AG10803 (cell line): ENCODE data around the gene SAMD4B.
A peak's percentile ranks its signal among the peaks of the same experiment; 100 is the strongest.

ENCODE experiments used
- DNase-seq: peaks from one replicate; pipeline ENCODE4 v3.0.0; 2010; ENCODE audit warnings: low read depth
- H3K4me3 ChIP-seq: 2 replicates; pipeline ENCODE4 v1.5.1; 2011; ENCODE audit warnings: mild to moderate bottlenecking, low read length, control low read depth
- TF ChIP-seq, protein P1 (sequence below): conservative IDR thresholded peaks from 2 replicates; pipeline ENCODE4 v1.5.1; 2011; ENCODE audit warnings: mild to moderate bottlenecking, low read length, control low read depth, inconsistent platforms

SAMD4B gene

DNA sequence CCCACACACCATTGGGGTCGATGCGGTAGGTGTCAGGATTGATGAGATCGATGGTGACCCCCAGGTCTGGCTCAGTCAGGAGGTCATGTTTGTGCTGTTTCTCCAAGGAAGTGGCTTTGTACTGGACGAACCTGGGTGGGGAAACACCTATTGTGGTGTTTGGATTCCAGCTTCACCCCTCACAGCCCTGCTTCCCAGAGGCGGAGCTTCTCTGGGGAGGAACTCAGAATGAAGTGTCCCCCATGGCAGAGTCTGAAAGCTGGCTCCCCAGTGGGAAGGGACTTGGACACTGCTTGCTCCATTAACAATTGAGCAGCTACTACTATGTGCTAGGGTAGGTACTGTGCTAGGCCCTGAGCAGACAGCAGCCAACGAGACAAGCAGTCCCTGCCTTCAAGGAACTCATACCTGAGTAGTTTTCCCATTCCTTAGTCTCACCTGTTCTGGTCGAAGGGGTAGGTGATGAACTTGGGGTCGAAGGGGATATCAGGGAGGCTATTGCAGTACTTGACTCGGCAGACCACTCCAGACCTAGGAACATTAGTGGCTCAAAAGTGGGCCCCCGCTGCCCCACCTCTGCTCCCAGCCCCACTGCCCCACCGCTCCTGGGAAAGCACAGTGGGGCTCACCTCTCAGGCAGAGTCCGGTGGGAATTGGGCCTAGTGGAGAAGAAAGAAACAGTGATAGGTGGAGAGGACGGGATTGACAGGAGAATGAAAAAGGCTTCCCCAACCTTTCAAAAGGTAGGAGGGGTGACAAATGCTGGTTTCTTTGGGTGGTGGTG lies 47.6 kb downstream of the SAMD4B start:
- TF ChIP-seq, protein P1, sequence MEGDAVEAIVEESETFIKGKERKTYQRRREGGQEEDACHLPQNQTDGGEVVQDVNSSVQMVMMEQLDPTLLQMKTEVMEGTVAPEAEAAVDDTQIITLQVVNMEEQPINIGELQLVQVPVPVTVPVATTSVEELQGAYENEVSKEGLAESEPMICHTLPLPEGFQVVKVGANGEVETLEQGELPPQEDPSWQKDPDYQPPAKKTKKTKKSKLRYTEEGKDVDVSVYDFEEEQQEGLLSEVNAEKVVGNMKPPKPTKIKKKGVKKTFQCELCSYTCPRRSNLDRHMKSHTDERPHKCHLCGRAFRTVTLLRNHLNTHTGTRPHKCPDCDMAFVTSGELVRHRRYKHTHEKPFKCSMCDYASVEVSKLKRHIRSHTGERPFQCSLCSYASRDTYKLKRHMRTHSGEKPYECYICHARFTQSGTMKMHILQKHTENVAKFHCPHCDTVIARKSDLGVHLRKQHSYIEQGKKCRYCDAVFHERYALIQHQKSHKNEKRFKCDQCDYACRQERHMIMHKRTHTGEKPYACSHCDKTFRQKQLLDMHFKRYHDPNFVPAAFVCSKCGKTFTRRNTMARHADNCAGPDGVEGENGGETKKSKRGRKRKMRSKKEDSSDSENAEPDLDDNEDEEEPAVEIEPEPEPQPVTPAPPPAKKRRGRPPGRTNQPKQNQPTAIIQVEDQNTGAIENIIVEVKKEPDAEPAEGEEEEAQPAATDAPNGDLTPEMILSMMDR: no peak
- H3K4me3 ChIP-seq: peak overlapping the region; percentile 97
- DNase-seq: no peak

DNA sequence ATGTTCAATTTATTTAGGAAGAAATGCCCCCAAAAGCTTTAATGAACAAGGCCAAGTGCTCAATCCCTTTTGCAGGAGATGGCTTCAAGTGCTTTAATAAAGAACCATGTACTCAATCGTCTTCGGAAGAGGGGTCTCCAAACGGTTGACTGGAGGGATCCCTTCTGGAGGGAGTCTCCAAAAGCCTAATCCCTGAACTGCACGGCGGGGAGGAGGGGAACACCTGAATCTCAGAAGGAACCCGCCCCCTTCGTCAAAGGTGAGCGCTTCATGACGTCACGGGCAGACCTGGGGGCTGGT lies 48.2 kb downstream of the SAMD4B start:
- H3K4me3 ChIP-seq: peak overlapping the region; percentile 97
- TF ChIP-seq, protein P1: no peak
- no peak for DNase-seq

DNA sequence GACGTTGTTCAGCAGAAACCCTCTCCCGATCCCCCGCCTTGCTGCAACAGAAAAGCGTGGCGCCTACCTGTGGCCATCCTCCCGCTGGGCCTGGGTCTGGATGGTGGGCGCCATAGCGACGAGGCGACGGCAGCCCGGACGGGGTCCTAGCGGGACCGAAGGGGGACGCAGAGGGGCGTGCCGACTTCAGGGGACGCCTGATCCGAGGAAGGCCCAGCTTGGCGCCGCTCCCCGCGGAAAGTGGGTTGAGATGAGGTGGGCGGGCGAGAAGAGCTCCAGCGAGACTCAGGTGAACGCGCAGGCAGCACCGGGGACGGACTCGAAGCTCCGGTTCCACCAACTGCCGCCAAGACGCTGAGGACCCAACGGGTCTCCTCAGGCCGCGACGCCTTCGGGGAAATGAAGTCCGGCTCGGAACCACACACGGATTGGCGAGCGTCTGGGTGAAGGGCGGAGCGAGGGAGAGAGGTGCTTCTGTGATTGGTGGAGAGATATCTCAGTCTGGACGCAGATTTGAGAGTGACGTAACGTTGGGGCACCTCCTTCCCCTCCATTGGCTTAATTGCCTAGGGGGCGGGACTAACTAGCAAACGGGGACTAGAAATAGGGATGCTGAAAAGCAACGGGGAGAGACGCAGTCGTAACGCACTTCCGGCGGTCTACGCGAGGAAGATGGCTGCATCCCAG lies 48.7 kb downstream of the SAMD4B start, which contains the start of the genes MED29 and PAF1:
MED29 (plus strand) TSS at position 628 of the 687 bp plus-strand sequence; CDS start at position 673, 45 bp downstream.
PAF1 (minus strand) TSS at position 356 of the 687 bp plus-strand sequence; CDS start at position 114, 242 bp downstream.
- TF ChIP-seq, protein P1: no peak
- peak within 1 kb of the TSS; percentile 98 for H3K4me3 ChIP-seq
- peak; percentile 99 for DNase-seq

DNA sequence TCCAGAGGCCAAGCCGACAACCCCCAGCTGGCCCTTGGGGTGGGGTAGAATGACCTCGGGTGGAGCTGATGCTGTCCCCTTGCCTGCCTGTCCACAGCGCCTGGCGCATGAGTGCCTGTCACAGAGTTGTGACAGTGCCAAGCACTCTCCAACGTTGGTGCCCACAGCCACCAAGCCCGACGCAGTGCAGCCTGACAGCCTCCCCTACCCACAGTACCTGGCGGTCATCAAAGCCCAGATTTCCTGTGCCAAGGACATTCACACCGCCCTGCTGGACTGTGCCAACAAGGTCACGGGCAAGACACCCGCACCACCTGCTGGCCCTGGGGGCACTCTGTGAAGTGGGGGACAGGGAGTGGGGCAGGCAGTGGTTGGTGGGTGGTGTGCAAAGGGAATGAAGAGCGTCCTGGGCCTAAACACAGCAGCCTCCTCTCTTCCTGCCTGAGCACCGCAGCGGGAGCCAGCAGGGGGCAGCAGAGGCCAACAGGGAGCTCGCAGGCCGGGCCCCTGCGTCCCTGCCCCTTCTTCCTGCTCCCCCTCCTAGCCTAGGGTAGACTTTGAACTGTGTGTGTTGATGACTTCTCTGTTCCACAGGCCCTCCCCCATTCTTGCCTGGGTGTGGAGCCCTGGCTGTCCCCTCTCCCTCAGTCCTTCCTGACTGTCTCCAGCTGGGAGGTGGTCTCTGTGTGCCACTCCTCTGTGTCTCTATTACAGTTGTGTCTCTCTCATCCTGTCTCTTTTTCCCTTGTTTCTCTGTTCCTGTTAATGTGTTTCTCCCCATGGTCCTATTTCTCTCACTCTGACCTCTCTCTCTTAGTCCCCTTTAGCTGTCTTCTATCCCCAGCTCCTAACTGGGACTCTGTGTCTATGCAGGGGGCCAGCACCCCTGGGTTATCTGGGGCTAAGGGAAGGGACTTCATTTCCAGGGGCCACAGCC lies 55.4 kb downstream of the SAMD4B start:
- peak; percentile 82 for DNase-seq
- peak overlapping the region; percentile 15 for H3K4me3 ChIP-seq
- TF ChIP-seq, protein P1: peak; percentile 90

DNA sequence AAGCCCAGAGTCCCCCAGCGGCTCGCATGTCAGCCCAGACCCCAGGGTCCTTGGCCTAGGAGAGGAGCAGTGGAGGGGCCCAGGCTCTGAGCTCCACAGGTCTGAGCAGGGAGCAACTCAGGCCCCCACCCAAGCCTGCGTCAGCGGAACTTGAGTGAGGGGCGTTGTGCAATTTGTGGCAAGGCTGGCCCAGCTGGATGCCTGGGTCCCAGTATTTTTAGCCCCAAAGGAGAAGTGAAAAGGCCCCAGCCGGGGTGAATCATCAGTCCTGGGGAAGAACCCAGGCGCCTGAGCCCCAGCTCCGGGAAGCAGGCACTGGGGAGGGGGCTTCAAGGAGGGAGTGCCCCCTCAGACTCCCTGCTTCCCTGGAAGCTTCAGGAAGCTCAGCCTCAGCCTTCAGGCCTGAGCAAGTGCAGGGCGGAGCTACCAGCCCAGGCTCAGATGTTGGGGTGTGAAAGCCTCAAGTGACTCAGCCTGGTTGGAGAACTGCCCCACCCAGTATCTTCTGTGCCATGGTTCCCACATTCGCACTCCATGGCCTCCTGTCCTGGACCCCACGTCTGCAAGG lies 56.2 kb downstream of the SAMD4B start:
- peak; percentile 89 for DNase-seq

DNA sequence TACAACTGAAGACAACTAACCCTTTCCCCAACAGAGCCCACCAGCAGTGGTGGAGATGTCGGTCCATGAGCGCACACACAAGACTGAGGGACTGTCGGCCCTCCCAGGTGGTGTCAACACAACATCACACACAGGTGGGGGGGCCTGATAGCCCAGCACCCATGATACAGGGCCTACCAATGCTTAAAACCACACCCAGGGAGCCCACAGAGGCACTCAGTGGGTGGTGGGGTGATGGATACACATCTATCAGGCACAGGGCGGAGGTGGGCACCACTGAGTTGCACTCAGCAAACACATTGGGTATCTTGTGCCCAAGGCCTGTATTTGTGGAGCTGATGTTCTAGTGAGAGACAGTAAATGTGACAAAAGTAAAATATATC lies 57.4 kb downstream of the SAMD4B start:
- no peak for DNase-seq
- TF ChIP-seq, protein P1: no peak
- H3K4me3 ChIP-seq: no peak overlapping the region

More for the DNA sequence above, 56.2 kb downstream of the SAMD4B start:
- TF ChIP-seq, protein P1: no peak
- no peak overlapping the region for H3K4me3 ChIP-seq
